Muscle layer of colon (tissue), 2 donors: ENCODE results near the gene NPM3.

Experiments
- H3K27ac ChIP-seq: one replicate; pipeline ENCODE4 v1.7.0; 2013; ENCODE audit warnings: low read depth, mild to moderate bottlenecking, low read length, moderate library complexity
- H3K27me3 ChIP-seq, 2 donors: one replicate each; pipeline ENCODE4 v1.7.0; 2013; ENCODE audit warnings: low read length in 2 of 2, mild to moderate bottlenecking in 2 of 2; ENCODE audit not compliant: insufficient read depth in 2 of 2, control insufficient read depth in 1 of 2
- H3K36me3 ChIP-seq: one replicate; pipeline ENCODE4 v1.7.0; 2013; ENCODE audit warnings: mild to moderate bottlenecking, low read length; ENCODE audit not compliant: insufficient read depth
- H3K4me1 ChIP-seq: one replicate; pipeline ENCODE4 v1.7.0; 2013; ENCODE audit warnings: mild to moderate bottlenecking, low read length; ENCODE audit not compliant: insufficient read depth
- H3K4me3 ChIP-seq, 2 donors: one replicate each; pipeline ENCODE4 v1.7.0; 2013; ENCODE audit warnings: low read length in 2 of 2, low read depth in 1 of 2, mild to moderate bottlenecking in 1 of 2, moderate library complexity in 1 of 2
- H3K9ac ChIP-seq: one replicate; pipeline ENCODE4 v1.7.0; 2013; ENCODE audit warnings: low read length
- H3K9me3 ChIP-seq: one replicate; pipeline ENCODE4 v1.7.0; 2013; ENCODE audit warnings: mild to moderate bottlenecking, low read length
- donor health status: abdominal sarcoma.
- donor health status: Adenocarcinoma of cecum.

NPM3 gene

GRCh38 chr10:101761226-101761625 lies 22.0 kb downstream of the NPM3 start:
- no peak overlapping the region for H3K9ac ChIP-seq
- H3K9me3 ChIP-seq: no peaks in the 10 kb centered on the region
- no peak overlapping the region for H3K27ac ChIP-seq
- H3K4me3 ChIP-seq: no peak overlapping the region
- peaks cover 0 to 8% of the 10 kb centered on the region in 2 donors for H3K27me3 ChIP-seq
- no peaks in the 10 kb centered on the region for H3K36me3 ChIP-seq
- no peaks in the 10 kb centered on the region for H3K4me1 ChIP-seq

- H3K4me3 ChIP-seq: no peak overlapping the region
- no peak overlapping the region for H3K27ac ChIP-seq
- no peaks in the 10 kb centered on the region for H3K4me1 ChIP-seq
- H3K9ac ChIP-seq: no peak overlapping the region
- no peaks in the 10 kb centered on the region for H3K9me3 ChIP-seq
- H3K27me3 ChIP-seq: peaks cover 0 to 7% of the 10 kb centered on the region in 2 donors
- H3K36me3 ChIP-seq: no peaks in the 10 kb centered on the region
Measured at GRCh38 chr10:101760510-101760909, 22.7 kb downstream of the NPM3 start.

- H3K27me3 ChIP-seq: peaks cover 0 to 7% of the 10 kb centered on the region in 2 donors
- H3K9me3 ChIP-seq: no peaks in the 10 kb centered on the region
Measured at GRCh38 chr10:101759309-101760247, 23.7 kb downstream of the NPM3 start.

GRCh38 chr10:101758858-101759257 lies 24.4 kb downstream of the NPM3 start:
- Histone ChIP-seq H3K9ac (no peak overlapping the region), H3K27me3 (peaks cover 0 to 7% of the 10 kb centered on the region in 2 donors), H3K27ac (no peak overlapping the region), H3K9me3 (no peaks in the 10 kb centered on the region), H3K36me3 (no peaks in the 10 kb centered on the region), H3K4me1 (no peaks in the 10 kb centered on the region), H3K4me3 (no peak overlapping the region)

More at GRCh38 chr10:101759309-101760247, 23.7 kb downstream of the NPM3 start:
- H3K4me1 ChIP-seq: no peaks in the 10 kb centered on the region
- H3K9ac ChIP-seq: no peak overlapping the region
- no peak overlapping the region for H3K4me3 ChIP-seq
- no peaks in the 10 kb centered on the region for H3K36me3 ChIP-seq
- H3K27ac ChIP-seq: no peak overlapping the region

- Histone ChIP-seq H3K9ac (no peak overlapping the region), H3K4me1 (no peaks in the 10 kb centered on the region), H3K27ac (no peak overlapping the region), H3K27me3 (no peaks in the 10 kb centered on the region), H3K4me3 (no peak overlapping the region), H3K9me3 (no peaks in the 10 kb centered on the region), H3K36me3 (no peaks in the 10 kb centered on the region)
Measured at GRCh38 chr10:101752241-101752640, 31.0 kb downstream of the NPM3 start.

DNA sequence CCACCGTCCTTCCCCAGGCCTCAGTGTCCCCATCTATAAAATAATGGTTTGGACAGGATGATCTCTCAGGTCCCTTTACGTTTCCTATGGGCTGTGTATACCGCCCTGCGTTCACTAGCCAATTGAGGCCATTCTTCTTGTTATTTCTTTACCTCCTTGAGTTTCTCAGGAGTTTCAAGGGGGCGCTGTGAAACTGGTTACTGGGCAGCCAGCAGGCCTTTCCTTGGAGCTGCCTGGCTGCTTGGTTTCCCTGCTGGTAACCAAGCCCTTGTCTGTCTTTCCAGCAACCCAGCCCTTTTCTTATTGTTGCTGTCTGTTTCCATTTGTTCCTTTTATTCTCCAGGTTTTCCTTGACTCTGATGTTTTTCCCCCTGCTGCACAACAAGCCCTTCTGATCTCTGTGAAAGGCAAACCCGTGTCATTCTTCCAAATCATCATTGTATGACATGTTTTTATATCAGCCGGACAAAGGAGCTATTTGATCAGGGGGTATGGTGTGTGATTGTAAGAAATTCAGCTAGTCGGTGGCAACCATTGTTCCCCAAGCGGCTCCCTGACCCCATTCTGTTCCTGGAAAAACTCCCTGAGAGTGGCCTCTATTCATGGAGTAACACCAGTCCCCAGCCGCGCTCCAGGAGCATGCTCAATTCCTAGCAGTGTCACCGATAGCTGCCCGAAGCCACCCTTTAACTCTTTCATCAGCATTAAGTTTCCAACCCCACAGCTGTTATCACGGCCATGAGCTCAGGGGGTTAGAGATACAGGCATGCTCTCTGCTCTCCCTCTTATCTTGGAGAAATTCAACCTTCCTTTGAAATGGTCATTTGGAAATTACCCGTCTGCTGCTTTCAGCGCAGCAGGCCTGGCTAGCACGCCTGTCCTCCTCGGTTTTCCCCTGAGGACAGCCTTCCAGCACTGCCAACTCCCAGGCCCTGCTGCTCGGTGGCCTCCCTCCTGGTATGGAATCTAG lies 33.9 kb downstream of the NPM3 start:
- no peaks in the 10 kb centered on the region for H3K27me3 ChIP-seq
- H3K4me1 ChIP-seq: no peaks in the 10 kb centered on the region
- H3K36me3 ChIP-seq: no peaks in the 10 kb centered on the region
- H3K27ac ChIP-seq: no peak overlapping the region
- no peaks in the 10 kb centered on the region for H3K9me3 ChIP-seq
- no peak overlapping the region for H3K9ac ChIP-seq
- no peak overlapping the region for H3K4me3 ChIP-seq

DNA sequence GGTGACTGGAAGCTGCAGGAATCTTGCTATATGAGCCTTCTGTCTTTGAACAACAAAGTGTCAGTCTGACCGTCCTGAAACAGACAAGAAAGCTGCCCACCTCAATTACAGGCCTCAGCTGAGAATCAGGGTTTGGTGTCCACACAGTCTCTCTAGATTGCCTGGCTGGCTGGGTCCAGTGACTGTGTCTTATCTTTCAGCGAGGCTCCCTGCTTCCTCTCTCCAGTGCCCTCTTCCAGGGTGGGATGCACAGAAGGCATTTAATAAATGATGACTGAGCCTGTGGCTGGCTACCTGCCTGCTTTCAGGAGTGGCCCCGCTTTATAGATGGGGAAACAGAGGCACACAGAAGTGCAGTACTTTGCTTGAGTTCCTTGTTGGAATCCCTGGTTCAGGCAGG lies 34.8 kb downstream of the NPM3 start:
- no peak overlapping the region for H3K4me3 ChIP-seq
- H3K27me3 ChIP-seq: no peaks in the 10 kb centered on the region
- H3K9ac ChIP-seq: no peak overlapping the region
- no peaks in the 10 kb centered on the region for H3K4me1 ChIP-seq
- no peak overlapping the region for H3K27ac ChIP-seq
- no peaks in the 10 kb centered on the region for H3K36me3 ChIP-seq
- H3K9me3 ChIP-seq: no peaks in the 10 kb centered on the region

- H3K4me3 ChIP-seq: no peak overlapping the region
- no peak overlapping the region for H3K27ac ChIP-seq
- H3K27me3 ChIP-seq: peaks cover 0 to 5% of the 10 kb centered on the region in 2 donors
- no peak overlapping the region for H3K9ac ChIP-seq
- H3K36me3 ChIP-seq: no peaks in the 10 kb centered on the region
- no peaks in the 10 kb centered on the region for H3K9me3 ChIP-seq
- no peaks in the 10 kb centered on the region for H3K4me1 ChIP-seq
Measured at GRCh38 chr10:101745074-101745696, 38.1 kb downstream of the NPM3 start.

DNA sequence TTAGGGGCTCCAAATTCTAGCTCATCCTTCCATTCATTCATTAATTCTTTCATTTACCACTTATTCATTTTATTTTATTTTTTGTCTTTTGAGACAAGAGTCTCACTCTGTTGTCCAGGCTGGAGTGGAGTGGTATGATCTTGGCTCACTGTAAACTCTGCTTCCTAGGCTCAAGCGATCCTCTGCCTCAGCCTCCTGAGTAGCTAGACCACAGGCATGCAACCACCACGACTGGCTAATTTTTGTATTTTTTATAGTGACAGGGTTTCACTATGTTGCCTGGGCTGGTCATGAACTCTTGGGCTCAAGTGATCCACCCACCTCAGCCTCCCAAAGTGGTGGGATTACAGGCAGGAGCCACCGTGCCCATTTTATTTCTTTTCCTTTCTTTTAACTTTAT lies 39.0 kb downstream of the NPM3 start:
- no peaks in the 10 kb centered on the region for H3K4me1 ChIP-seq
- H3K27ac ChIP-seq: no peak overlapping the region
- no peak overlapping the region for H3K4me3 ChIP-seq
- H3K36me3 ChIP-seq: no peaks in the 10 kb centered on the region
- H3K9me3 ChIP-seq: no peaks in the 10 kb centered on the region
- no peak overlapping the region for H3K9ac ChIP-seq
- peaks cover 0 to 5% of the 10 kb centered on the region in 2 donors for H3K27me3 ChIP-seq

DNA sequence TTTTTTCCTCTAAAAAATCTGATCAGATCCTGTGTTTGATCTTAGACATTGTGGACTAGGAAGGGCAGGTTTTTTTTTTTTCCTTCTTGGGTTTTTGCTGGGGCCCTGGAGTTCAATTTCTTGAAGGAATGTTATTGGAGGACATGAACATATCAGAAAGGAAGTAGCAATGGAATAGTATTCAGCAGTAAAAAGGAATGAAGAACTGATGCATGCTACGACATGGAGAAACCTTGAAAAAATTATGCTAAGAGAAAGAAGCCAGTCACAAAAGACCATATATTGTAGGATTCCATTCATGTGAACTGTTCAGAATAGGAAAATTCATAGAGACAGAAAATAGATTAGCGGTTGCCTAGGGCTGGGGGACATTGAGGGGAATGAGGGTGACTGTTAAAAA lies 41.3 kb downstream of the NPM3 start:
- Histone ChIP-seq H3K4me3 (no peak overlapping the region), H3K9me3 (no peaks in the 10 kb centered on the region), H3K36me3 (no peaks in the 10 kb centered on the region), H3K27me3 (peaks cover 5 to 6% of the 10 kb centered on the region in 2 donors), H3K27ac (no peak overlapping the region), H3K9ac (no peak overlapping the region), H3K4me1 (no peaks in the 10 kb centered on the region)

GRCh38 chr10:101736666-101737065 lies 46.6 kb downstream of the NPM3 start:
- Histone ChIP-seq H3K36me3 (no peaks in the 10 kb centered on the region), H3K4me3 (no peak overlapping the region), H3K9me3 (no peaks in the 10 kb centered on the region), H3K27me3 (peaks cover 5 to 6% of the 10 kb centered on the region in 2 donors), H3K4me1 (no peaks in the 10 kb centered on the region), H3K9ac (no peak overlapping the region), H3K27ac (no peak overlapping the region)
